Stimulated activated CD8-positive, alpha-beta memory T cell treated with anti-CD3 and anti-CD28 coated beads, Interleukin-4, amount 100 ng/mL, for 24 hours (primary cell): ENCODE data around the gene PSMG1.
"Not testable (repeated sequence)": the region's sequence is repeated elsewhere in the genome, so short reads cannot be mapped to it uniquely, and the experiment has no call there.

ENCODE experiments used
- DNase-seq: peaks from one replicate; pipeline ENCODE4 v3.0.0-alpha.2; 2020; ENCODE audit warnings: low read depth

The PSMG1 gene

DNA sequence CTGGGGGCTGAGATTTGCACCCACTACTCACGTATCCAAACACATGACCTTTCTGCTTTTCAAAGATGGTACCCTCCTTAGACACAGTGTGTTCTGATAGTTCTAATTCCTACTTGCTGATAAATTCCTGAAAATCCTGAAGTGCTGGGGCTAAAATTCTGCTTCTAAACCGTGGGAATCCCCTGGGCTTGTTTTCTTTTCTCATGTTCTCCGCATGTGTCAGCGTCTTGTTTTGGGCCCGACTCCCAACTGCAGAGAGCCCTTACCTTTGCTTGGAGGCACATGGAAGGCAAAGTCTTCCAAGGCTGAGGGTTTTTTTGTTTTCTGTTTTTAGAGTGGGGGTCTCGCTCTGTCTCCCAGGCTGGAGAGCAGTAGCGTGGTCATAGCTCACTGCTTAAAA lies 27.2 kb downstream of the PSMG1 start:
- DNase-seq, result no peak

- DNase-seq, result no peak
These were observed 27.7 kb downstream of the PSMG1 start for GRCh38 chr21:39155578-39155977.

DNA sequence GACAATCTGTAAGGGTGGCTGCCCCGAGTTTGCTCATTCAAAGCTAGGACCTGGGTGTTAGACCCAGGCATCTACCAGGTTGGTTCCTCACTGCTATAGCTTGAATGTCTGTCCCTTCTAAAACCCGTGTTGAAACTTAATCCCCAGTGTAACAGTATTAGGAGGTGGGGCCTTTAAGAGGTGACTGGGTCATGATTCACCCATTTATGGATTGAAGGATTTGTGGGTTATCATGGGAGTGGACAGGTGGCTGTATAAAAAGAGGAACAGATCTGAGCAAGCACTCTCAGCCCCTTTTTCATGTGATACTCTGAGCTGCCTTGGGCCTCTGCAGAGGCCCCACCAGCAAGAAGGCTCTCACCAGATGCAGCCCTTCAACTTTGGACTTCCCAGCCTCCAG lies 29.4 kb downstream of the PSMG1 start:
- no peak for DNase-seq

DNA sequence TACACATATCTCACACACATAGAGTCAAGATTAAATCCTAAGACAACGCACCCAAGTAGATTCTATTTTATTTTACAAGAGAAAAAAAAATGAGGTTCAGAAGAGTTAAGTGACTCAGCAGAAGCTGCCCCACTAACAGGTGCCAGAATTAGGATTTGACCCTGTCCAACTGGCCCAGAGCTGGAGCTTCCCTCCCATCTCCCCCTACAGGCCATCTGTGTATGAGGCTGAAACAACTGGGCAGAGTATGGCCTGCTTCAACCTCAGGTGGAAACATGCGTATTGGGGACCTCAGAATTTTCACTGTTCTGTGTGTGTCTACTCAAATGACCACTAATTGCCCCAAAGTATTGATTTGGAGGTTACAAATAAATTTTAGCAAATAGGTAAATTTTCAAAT lies 29.9 kb downstream of the PSMG1 start:
- no peak for DNase-seq

DNA sequence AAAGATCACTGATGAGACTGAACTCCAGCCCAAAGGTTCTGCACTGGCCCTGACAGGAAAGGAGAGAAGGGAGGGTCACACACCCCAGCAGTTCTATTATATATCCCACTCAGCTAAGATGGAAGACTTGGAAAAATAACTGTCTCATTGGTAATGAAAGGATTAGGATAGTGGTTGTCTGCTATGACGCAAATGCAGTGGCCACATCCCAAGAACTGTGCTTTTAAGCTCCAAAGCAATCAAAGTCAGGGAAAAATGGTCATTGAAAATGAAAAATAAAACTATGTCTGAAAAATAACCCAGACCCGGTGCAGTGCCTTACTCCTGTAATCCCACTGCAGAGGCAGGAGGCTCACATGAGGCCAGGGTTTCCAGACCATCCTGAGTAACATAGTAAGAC lies 31.0 kb downstream of the PSMG1 start:
- DNase-seq, result no peak

- no peak for DNase-seq
These were observed 32.4 kb downstream of the PSMG1 start for GRCh38 chr21:39150877-39151276.

GRCh38 chr21:39150316-39150715 lies 32.9 kb downstream of the PSMG1 start:
- no peak for DNase-seq

GRCh38 chr21:39149882-39150281 lies 33.4 kb downstream of the PSMG1 start:
- no peak for DNase-seq

- no peak for DNase-seq
These were observed 34.3 kb downstream of the PSMG1 start for GRCh38 chr21:39148975-39149374.

- DNase-seq, result no peak
These were observed 39.1 kb downstream of the PSMG1 start for GRCh38 chr21:39144191-39144590.

DNA sequence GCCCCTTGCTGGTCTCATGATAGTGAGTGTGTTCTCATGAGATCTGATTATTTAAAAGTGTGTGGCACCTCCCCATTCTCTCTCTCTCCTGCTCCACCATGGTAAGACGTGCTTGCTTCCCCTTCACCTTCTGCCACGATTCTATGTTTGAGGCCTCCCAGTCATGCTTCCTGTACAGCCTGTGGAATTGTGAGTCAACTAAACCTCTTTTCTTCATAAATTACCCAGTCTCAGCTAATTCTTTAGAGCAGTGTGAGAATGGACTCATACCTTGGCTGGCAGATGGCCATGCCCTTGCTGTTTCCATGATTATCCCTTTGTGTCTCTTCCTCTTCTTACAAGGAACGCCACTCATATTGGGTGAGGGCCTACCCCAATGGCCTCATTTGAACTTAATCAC lies 40.3 kb downstream of the PSMG1 start:
- no peak for DNase-seq

DNA sequence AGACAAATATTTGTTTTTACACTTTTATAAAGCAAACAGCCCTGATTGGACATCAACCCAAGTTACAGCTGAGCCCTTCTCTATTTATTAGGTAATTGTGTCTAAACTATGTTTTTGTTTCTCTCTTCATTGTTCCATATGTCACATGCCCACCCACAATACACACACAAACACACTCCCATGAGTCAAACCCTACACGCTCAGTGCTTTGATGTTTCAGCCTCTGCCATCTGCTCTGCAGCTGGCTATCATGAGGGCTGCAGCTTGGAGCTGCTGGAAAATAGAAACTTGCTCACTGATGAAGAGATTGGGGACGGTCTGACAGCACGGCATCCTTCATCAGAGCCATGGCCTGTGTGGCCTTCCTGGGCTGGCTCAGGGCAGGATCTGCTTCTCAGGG lies 41.7 kb downstream of the PSMG1 start:
- no peak for DNase-seq

- DNase-seq, result no peak
These were observed 45.7 kb downstream of the PSMG1 start for GRCh38 chr21:39137248-39138178.

DNA sequence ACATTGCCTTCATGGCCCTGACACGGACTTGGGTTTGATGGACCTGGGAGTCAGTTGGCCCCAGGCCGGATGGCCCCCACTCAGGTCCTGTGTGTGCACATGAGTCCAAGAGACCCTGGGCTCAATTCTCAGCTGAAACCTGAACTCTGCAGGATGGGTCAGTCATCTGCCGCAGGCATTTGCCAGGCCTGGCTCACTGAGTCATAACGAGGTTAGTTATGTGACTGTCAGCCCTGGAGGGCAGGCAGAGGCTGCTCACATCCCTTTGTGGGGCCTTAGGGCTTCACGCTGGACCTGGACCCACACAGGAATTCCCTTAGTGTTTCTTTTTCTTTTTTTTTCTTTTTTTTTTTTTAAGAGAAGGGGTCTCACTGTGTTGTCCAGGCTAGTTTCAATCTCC lies 46.5 kb downstream of the PSMG1 start:
- DNase-seq, result no peak

GRCh38 chr21:39136138-39136537 lies 47.1 kb downstream of the PSMG1 start:
- not testable (repeated sequence) for DNase-seq

GRCh38 chr21:39134288-39134810 lies 48.9 kb downstream of the PSMG1 start:
- no peak for DNase-seq

DNA sequence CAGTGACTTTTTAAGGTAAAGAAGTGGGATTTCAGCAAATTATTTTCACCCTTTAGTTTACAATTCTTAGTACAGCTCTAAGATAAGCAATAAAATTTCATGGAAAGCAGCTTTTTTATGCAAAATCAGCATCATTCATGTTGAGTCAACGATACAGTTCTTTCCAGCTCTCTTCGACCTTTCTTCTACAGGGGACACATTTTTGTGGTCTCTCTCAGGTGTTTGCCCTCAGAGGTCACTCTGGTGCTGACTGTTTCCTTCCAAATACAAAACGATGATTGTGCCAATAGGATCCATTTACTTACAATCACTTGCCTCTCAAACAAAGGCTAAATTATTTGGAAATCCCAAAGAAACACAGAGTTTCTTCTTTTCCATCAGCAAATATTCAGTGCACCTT lies 51.0 kb downstream of the PSMG1 start:
- DNase-seq, result no peak

GRCh38 chr21:39131791-39132190 lies 51.5 kb downstream of the PSMG1 start:
- DNase-seq, result no peak

DNA sequence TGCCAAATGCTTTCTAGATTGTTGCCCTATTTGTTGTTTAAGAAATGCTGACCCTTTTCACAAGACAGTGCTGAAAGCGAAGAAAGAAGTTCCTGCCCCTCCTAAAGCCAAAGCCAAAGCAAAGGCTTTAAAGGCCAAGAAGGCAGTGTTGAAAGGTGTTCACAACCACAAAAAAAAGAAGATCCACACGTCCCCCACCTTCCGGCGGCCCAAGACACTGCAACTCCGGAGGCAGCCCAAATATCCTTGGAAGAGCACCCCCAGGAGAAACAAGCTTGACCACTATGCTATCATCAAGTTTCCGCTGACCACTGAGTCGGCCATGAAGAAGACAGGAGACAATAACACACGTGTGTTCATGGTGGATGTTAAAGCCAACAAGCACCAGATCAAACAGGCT lies 55.7 kb downstream of the PSMG1 start:
- DNase-seq, result no peak

- DNase-seq, result no peak
These were observed 56.8 kb downstream of the PSMG1 start for GRCh38 chr21:39126486-39126806.

DNA sequence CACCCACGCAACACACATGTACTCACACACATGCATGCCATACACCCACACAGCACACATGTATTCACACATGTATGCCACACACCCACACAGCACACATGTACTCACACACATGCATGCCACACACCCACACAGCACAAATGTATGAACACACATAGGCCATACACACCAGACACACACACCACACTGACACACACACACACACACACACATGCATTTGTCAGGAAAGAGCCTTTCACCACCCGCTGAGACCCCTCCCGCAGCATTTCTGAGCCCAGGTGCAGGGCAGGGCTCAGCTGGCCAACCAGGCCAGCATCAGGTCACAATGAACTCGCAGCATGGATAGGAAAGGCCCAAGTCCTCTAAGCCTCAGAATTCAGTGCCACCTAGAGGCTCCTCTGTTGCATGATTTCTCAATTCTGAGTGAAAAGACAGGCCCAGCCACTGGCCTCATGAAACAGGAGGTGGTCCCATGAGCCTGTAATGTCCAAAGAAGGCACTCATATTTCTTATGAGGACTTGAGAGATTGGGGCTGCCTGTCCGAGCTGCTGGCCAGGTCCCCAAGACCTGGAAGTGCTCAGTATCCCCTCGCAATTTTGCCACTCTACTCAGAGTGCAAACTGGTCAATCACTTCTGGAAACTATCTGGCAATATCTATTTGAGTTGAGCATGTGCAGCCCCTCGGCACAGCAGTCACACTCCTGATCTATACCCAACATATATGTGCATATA lies 57.3 kb downstream of the PSMG1 start:
- DNase-seq, result no peak
